ENCODE measurements around the gene ESRRG.

ESRRG gene

DNA sequence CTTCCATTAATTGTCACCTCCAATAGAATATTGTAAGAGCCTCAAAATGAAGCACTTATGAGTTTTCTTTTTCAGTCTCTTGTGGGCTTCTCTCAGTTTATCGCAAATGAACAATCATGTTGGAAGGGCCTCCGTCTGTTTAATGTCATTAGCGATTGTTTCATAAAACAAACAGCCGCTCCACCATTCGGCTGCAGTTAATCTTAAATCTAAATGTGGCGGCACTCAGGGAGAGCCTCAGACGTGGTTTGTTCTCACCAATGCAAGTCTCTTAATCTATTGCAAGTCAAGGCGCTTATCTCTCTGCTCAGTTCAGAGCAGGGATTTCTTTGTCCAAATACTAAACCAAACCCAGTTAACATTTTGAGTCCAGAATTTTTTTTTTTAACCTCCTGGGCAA lies 34.9 kb upstream of the ESRRG start:
- no peaks in the 10 kb centered on the region for H3K27me3 ChIP-seq (ENCODE audit: insufficient read depth, poor library complexity, severe bottlenecking)
- no peaks in the 10 kb centered on the region for H3K4me1 ChIP-seq (ENCODE audit: insufficient read depth, poor library complexity, severe bottlenecking)
- H3K4me3 ChIP-seq (ENCODE audit: severe bottlenecking) = no peak overlapping the region
- no peak for ATAC-seq (ENCODE audit: low read depth)
- no peaks in the 10 kb centered on the region for H3K9me3 ChIP-seq (ENCODE audit: severe bottlenecking)
- TF ChIP-seq CTCF (IDR thresholded peaks at IDR 0.05; ENCODE audit: poor library complexity, severe bottlenecking) = no peak
- DNase-seq (ENCODE audit: low spot score) = no peak
- no peak overlapping the region for H3K27ac ChIP-seq (ENCODE audit: poor library complexity, severe bottlenecking)
- no peaks in the 10 kb centered on the region for H3K36me3 ChIP-seq (ENCODE audit: low read depth)

DNA sequence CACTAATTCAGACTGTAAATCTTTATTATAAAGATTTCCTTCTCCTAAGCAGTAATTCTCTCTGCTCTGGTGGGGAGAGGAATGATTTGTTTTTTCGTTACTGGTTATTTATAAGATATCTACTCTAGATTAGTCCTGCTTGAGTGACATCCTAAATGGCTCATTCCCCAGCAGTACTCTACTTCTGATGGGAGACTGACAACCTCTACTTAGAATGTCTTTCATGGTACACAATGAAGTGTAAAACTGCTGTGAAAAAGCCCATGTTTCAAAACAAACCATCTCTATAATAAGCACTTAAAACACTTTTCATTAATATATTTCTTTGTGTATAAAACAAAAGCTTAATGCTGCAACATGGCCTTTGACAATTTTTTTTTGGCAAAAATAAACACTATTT lies 33.9 kb upstream of the ESRRG start:
- no peak overlapping the region for H3K4me3 ChIP-seq (ENCODE audit: severe bottlenecking)
- no peak overlapping the region for H3K27ac ChIP-seq (ENCODE audit: poor library complexity, severe bottlenecking)
- no peak for TF ChIP-seq CTCF (IDR thresholded peaks at IDR 0.05; ENCODE audit: poor library complexity, severe bottlenecking)

GRCh38 chr1:216750961-216751360 lies 27.7 kb upstream of the ESRRG start:
- no peaks in the 10 kb centered on the region for H3K9me3 ChIP-seq (ENCODE audit: severe bottlenecking)

More for the DNA sequence above, 33.9 kb upstream of the ESRRG start:
- DNase-seq (ENCODE audit: low spot score) = no peak
- Histone ChIP-seq H3K9me3 (ENCODE audit: severe bottlenecking) (no peaks in the 10 kb centered on the region), H3K36me3 (ENCODE audit: low read depth) (no peaks in the 10 kb centered on the region), H3K27me3 (ENCODE audit: insufficient read depth, poor library complexity, severe bottlenecking) (no peaks in the 10 kb centered on the region), H3K4me1 (ENCODE audit: insufficient read depth, poor library complexity, severe bottlenecking) (no peaks in the 10 kb centered on the region)
- ATAC-seq (ENCODE audit: low read depth) = no peak

GRCh38 chr1:216750031-216750627 lies 26.9 kb upstream of the ESRRG start:
- H3K27me3 ChIP-seq (ENCODE audit: insufficient read depth, poor library complexity, severe bottlenecking) = no peaks in the 10 kb centered on the region
- no peaks in the 10 kb centered on the region for H3K4me1 ChIP-seq (ENCODE audit: insufficient read depth, poor library complexity, severe bottlenecking)
- H3K9me3 ChIP-seq (ENCODE audit: severe bottlenecking) = no peaks in the 10 kb centered on the region
- no peak overlapping the region for H3K4me3 ChIP-seq (ENCODE audit: severe bottlenecking)
- H3K27ac ChIP-seq (ENCODE audit: poor library complexity, severe bottlenecking) = no peak overlapping the region
- peak; percentile 55 for TF ChIP-seq CTCF (IDR thresholded peaks at IDR 0.05; ENCODE audit: poor library complexity, severe bottlenecking)
- ATAC-seq (ENCODE audit: low read depth) (peak; percentile 49; the same call in 1 of the 3 replicates), DNase-seq (ENCODE audit: low spot score) (no peak)
- H3K36me3 ChIP-seq (ENCODE audit: low read depth) = no peaks in the 10 kb centered on the region

More at GRCh38 chr1:216750961-216751360, 27.7 kb upstream of the ESRRG start:
- ATAC-seq (ENCODE audit: low read depth) (no peak), DNase-seq (ENCODE audit: low spot score) (no peak)
- H3K27me3 ChIP-seq (ENCODE audit: insufficient read depth, poor library complexity, severe bottlenecking) = no peaks in the 10 kb centered on the region
- no peaks in the 10 kb centered on the region for H3K36me3 ChIP-seq (ENCODE audit: low read depth)
- TF ChIP-seq CTCF (IDR thresholded peaks at IDR 0.05; ENCODE audit: poor library complexity, severe bottlenecking) = no peak
- no peaks in the 10 kb centered on the region for H3K4me1 ChIP-seq (ENCODE audit: insufficient read depth, poor library complexity, severe bottlenecking)
- H3K4me3 ChIP-seq (ENCODE audit: severe bottlenecking) = no peak overlapping the region
- no peak overlapping the region for H3K27ac ChIP-seq (ENCODE audit: poor library complexity, severe bottlenecking)

DNA sequence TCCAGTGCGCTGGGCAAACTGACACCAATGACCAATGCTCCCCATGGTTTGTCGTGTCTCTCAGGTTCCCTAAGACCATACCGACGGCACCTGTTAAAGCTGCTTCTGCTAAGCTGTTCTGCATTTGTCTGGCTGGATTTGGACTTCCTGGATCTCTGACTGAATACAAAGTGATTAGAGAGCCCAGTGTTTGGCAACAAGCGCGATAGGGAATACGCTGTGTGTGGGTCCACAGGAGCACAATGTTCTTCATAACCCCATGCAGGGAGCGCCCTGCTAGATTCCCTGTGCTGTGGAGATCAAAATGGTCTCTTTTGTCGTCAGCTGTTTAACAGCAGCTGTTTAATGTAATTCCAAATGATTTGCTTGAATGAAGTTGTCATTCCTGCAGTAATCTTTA lies 26.0 kb upstream of the ESRRG start:
- Histone ChIP-seq H3K4me1 (ENCODE audit: insufficient read depth, poor library complexity, severe bottlenecking) (no peaks in the 10 kb centered on the region), H3K9me3 (ENCODE audit: severe bottlenecking) (no peaks in the 10 kb centered on the region), H3K4me3 (ENCODE audit: severe bottlenecking) (no peak overlapping the region), H3K36me3 (ENCODE audit: low read depth) (no peaks in the 10 kb centered on the region), H3K27me3 (ENCODE audit: insufficient read depth, poor library complexity, severe bottlenecking) (no peaks in the 10 kb centered on the region), H3K27ac (ENCODE audit: poor library complexity, severe bottlenecking) (no peak overlapping the region)
- no peak for DNase-seq (ENCODE audit: low spot score)
- TF ChIP-seq CTCF (IDR thresholded peaks at IDR 0.05; ENCODE audit: poor library complexity, severe bottlenecking) = no peak
- no peak for ATAC-seq (ENCODE audit: low read depth)

Measured in RWPE2 (cell line).